Kidney epithelial cell (primary cell): Measurements from ENCODE around the gene CPNE4. TPM values are rescaled to one million over a fixed set of nuclear protein-coding genes. Genes with fewer than 3 reads are reported as not detected.
A peak's percentile ranks its signal among the peaks of the same experiment; 100 is the strongest.

ENCODE experiments used
- DNase-seq: peaks from one replicate; pipeline ENCODE4 v3.0.0-alpha.2; 2010; ENCODE audit warnings: low read depth
- H3K27me3 ChIP-seq: 2 replicates; pipeline ENCODE4 v1.6.0; 2011; ENCODE audit warnings: low read length; ENCODE audit not compliant: control insufficient read depth, insufficient read depth
- H3K36me3 ChIP-seq: 2 replicates; pipeline ENCODE4 v1.5.1; 2011; ENCODE audit warnings: low read length; ENCODE audit not compliant: control insufficient read depth, insufficient read depth
- H3K4me3 ChIP-seq: 2 replicates; pipeline ENCODE4 v1.5.1; 2011; ENCODE audit warnings: low read depth, mild to moderate bottlenecking, control low read depth, low read length
- CTCF ChIP-seq: IDR thresholded peaks from 2 replicates; pipeline ENCODE4 v1.5.1; 2011; ENCODE audit warnings: mild to moderate bottlenecking, moderate library complexity, low read length, control low read depth, inconsistent platforms; ENCODE audit not compliant: insufficient read depth, poor library complexity, severe bottlenecking
- total RNA-seq: library from RNA; depleted of rRNA; stranded (reverse); fragments of >200 nt; gene quantifications from 2 replicates; pipeline ENCODE4 v1.2.3, GENCODE V29; 2015

Gene CPNE4
- total RNA-seq, 1 donor from 2014 or later: 3.7 TPM

- Histone ChIP-seq H3K4me3 (no peak overlapping the region), H3K27me3 (no peaks in the 10 kb centered on the region), H3K36me3 (no peaks in the 10 kb centered on the region)
- DNase-seq: no peak
- no peak for TF ChIP-seq CTCF
These were observed 504.0 kb downstream of the CPNE4 start for GRCh38 chr3:131530843-131531242.

- Histone ChIP-seq H3K27me3 (no peaks in the 10 kb centered on the region), H3K36me3 (no peaks in the 10 kb centered on the region), H3K4me3 (no peak overlapping the region)
- no peak for TF ChIP-seq CTCF
- DNase-seq: no peak
These were observed 504.4 kb downstream of the CPNE4 start for GRCh38 chr3:131530388-131530787.

GRCh38 chr3:131526801-131527347, 507.9 kb downstream of the CPNE4 start:
- no peaks in the 10 kb centered on the region for H3K36me3 ChIP-seq
- DNase-seq: no peak
- no peaks in the 10 kb centered on the region for H3K27me3 ChIP-seq
- H3K4me3 ChIP-seq: peak overlapping the region; percentile 26
- TF ChIP-seq CTCF: peak; percentile 74

- Histone ChIP-seq H3K4me3 (no peak overlapping the region), H3K27me3 (no peaks in the 10 kb centered on the region), H3K36me3 (no peaks in the 10 kb centered on the region)
- no peak for TF ChIP-seq CTCF
- no peak for DNase-seq
These were observed 516.1 kb downstream of the CPNE4 start for GRCh38 chr3:131518680-131519079.

- no peak for TF ChIP-seq CTCF
- H3K4me3 ChIP-seq: no peak overlapping the region
- peaks cover 2% of the 10 kb centered on the region for H3K27me3 ChIP-seq
- H3K36me3 ChIP-seq: no peaks in the 10 kb centered on the region
- no peak for DNase-seq
These were observed 529.4 kb downstream of the CPNE4 start for GRCh38 chr3:131505421-131505820.

- no peak for TF ChIP-seq CTCF
- peak overlapping the region; percentile 75 for H3K4me3 ChIP-seq
- peaks cover 1% of the 10 kb centered on the region for H3K27me3 ChIP-seq
- DNase-seq: no peak
- H3K36me3 ChIP-seq: no peaks in the 10 kb centered on the region
These were observed 531.5 kb downstream of the CPNE4 start for GRCh38 chr3:131503320-131503635.
